ENCODE data around the gene SEPTIN2.

DNA sequence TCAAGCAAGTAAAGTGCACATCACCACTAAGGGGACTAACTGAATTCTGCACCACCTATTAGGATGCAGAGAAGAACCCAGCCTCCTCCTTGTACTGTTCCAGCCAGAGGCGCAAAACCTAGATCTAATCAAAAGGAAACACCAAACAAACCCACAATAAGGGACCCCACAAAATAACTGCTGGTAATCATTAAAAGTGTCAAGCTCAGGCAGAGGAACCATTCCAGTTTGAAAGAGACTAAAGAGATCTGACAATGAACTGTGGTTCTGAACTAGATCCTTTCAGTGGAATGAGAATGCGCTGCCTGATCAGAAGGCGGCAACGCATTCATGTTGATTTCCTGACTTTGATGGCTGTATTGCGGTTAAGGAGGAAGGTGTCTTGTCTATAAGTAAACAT lies 17.1 kb upstream of the SEPTIN2 start:
- TF ChIP-seq, protein P1, sequence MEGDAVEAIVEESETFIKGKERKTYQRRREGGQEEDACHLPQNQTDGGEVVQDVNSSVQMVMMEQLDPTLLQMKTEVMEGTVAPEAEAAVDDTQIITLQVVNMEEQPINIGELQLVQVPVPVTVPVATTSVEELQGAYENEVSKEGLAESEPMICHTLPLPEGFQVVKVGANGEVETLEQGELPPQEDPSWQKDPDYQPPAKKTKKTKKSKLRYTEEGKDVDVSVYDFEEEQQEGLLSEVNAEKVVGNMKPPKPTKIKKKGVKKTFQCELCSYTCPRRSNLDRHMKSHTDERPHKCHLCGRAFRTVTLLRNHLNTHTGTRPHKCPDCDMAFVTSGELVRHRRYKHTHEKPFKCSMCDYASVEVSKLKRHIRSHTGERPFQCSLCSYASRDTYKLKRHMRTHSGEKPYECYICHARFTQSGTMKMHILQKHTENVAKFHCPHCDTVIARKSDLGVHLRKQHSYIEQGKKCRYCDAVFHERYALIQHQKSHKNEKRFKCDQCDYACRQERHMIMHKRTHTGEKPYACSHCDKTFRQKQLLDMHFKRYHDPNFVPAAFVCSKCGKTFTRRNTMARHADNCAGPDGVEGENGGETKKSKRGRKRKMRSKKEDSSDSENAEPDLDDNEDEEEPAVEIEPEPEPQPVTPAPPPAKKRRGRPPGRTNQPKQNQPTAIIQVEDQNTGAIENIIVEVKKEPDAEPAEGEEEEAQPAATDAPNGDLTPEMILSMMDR (optimal IDR thresholded peaks at IDR 0.05 in 1 of 3, IDR thresholded peaks at IDR 0.05 in 1 of 3, conservative IDR thresholded peaks at IDR 0.05 in 1 of 3; ENCODE audit: extremely low read depth in 1 of 3, insufficient read depth in 2 of 3, low read length in 3 of 3) = no peak
- TF ChIP-seq EZH2 (IDR thresholded peaks at IDR 0.05; ENCODE audit: low read length) = no peak
